Jurkat, Clone E6-1 (cell line): ENCODE measurements around the gene UBXN6. TPM values are rescaled to one million over a fixed set of nuclear protein-coding genes. Genes with fewer than 3 reads are reported as not detected.

ENCODE experiments used
- DNase-seq: peaks from one replicate; pipeline ENCODE4 v3.0.0-alpha.2; 2011; ENCODE audit warnings: low read depth, low spot score
- H3K4me3 ChIP-seq: 2 replicates; pipeline ENCODE4 v1.5.1; 2011; ENCODE audit warnings: mild to moderate bottlenecking, low read length, control low read depth, moderate library complexity
- polyA plus RNA-seq: library from polyadenylated mRNA; unstranded; fragments of >200 nt; gene quantifications from one replicate; pipeline ENCODE4 v1.2.1, GENCODE V29; 2012; ENCODE audit warnings: missing spikeins; ENCODE audit not compliant: insufficient read length, insufficient read depth

Gene UBXN6
- polyA plus RNA-seq = 49.4 TPM

- DNase-seq = peak; percentile 98
- H3K4me3 ChIP-seq = peak within 1 kb of the TSS; percentile 67
These were observed at the start of gene UBXN6 for GRCh38 chr19:4457654-4458395. UBXN6 (minus strand) TSS chr19:4457794; CDS start chr19:4457697, 97 bp downstream.

GRCh38 chr19:4507150-4507452 lies 49.5 kb upstream of the UBXN6 start:
- no peak overlapping the region for H3K4me3 ChIP-seq
- DNase-seq = no peak

- no peak overlapping the region for H3K4me3 ChIP-seq
- DNase-seq = no peak
These were observed 49.0 kb upstream of the UBXN6 start for GRCh38 chr19:4506449-4507149.

- H3K4me3 ChIP-seq = no peak overlapping the region
These were observed 48.2 kb upstream of the UBXN6 start for GRCh38 chr19:4505570-4506448.

GRCh38 chr19:4504891-4505569 lies 47.4 kb upstream of the UBXN6 start:
- no peak overlapping the region for H3K4me3 ChIP-seq
- no peak for DNase-seq

More at GRCh38 chr19:4505570-4506448, 48.2 kb upstream of the UBXN6 start:
- DNase-seq = no peak

- DNase-seq = no peak
- no peak overlapping the region for H3K4me3 ChIP-seq
These were observed 46.7 kb upstream of the UBXN6 start for GRCh38 chr19:4504297-4504701.

GRCh38 chr19:4503825-4504170 lies 46.2 kb upstream of the UBXN6 start:
- no peak overlapping the region for H3K4me3 ChIP-seq
- no peak for DNase-seq

- DNase-seq = no peak
- no peak overlapping the region for H3K4me3 ChIP-seq
These were observed 45.7 kb upstream of the UBXN6 start for GRCh38 chr19:4503132-4503824.

- no peak for DNase-seq
- H3K4me3 ChIP-seq = no peak overlapping the region
These were observed 44.9 kb upstream of the UBXN6 start for GRCh38 chr19:4502282-4503131.

- no peak for DNase-seq
- no peak overlapping the region for H3K4me3 ChIP-seq
These were observed 44.1 kb upstream of the UBXN6 start for GRCh38 chr19:4501691-4502090.

- DNase-seq = no peak
- no peak overlapping the region for H3K4me3 ChIP-seq
These were observed 43.4 kb upstream of the UBXN6 start for GRCh38 chr19:4500841-4501591.

GRCh38 chr19:4499855-4500254 lies 42.3 kb upstream of the UBXN6 start:
- DNase-seq = no peak
- no peak overlapping the region for H3K4me3 ChIP-seq

- no peak overlapping the region for H3K4me3 ChIP-seq
- no peak for DNase-seq
These were observed 41.7 kb upstream of the UBXN6 start for GRCh38 chr19:4499318-4499717.

GRCh38 chr19:4498694-4499093 lies 41.1 kb upstream of the UBXN6 start:
- no peak overlapping the region for H3K4me3 ChIP-seq
- DNase-seq = no peak

- DNase-seq = no peak
- no peak overlapping the region for H3K4me3 ChIP-seq
These were observed 40.3 kb upstream of the UBXN6 start for GRCh38 chr19:4497770-4498389.

- no peak overlapping the region for H3K4me3 ChIP-seq
- no peak for DNase-seq
These were observed 38.7 kb upstream of the UBXN6 start for GRCh38 chr19:4496304-4496703.

GRCh38 chr19:4495471-4495870 lies 37.9 kb upstream of the UBXN6 start:
- no peak overlapping the region for H3K4me3 ChIP-seq
- no peak for DNase-seq
